HFFc6 (cell line): ENCODE data around the gene CXCL1. TPM values are rescaled to one million over a fixed set of nuclear protein-coding genes. Genes with fewer than 3 reads are reported as not detected.
"Not testable (repeated sequence)": the region's sequence is repeated elsewhere in the genome, so short reads cannot be mapped to it uniquely, and the experiment has no call there.

Experiments
- DNase-seq: peaks from one replicate; pipeline ENCODE4 v3.0.0-alpha.2; 2018
- H3K27ac Mint-ChIP-seq: 2 replicates; pipeline ENCODE4 v1.8.0; 2020; ENCODE audit warnings: mild to moderate bottlenecking, mixed read lengths
- H3K27me3 Mint-ChIP-seq: 2 replicates; pipeline ENCODE4 v1.8.0; 2021; ENCODE audit warnings: mild to moderate bottlenecking, moderate library complexity, mixed read lengths; ENCODE audit not compliant: insufficient read depth
- H3K36me3 Mint-ChIP-seq: 2 replicates; pipeline ENCODE4 v1.8.0; 2021; ENCODE audit warnings: low read depth, mixed read lengths
- H3K4me1 Mint-ChIP-seq: 2 replicates; pipeline ENCODE4 v1.8.0; 2020; ENCODE audit warnings: low read depth, mixed read lengths
- H3K4me3 Mint-ChIP-seq: 2 replicates; pipeline ENCODE4 v1.8.0; 2020; ENCODE audit warnings: mild to moderate bottlenecking, moderate library complexity, mixed read lengths
- H3K9me3 Mint-ChIP-seq: 2 replicates; pipeline ENCODE4 v1.8.0; 2020; ENCODE audit warnings: mild to moderate bottlenecking, mixed read lengths
- CTCF ChIP-seq: fragments of 200-600 bp; sonication (generic); IDR thresholded peaks from 2 replicates; pipeline ENCODE4 v1.5.0; 2021; ENCODE audit warnings: antibody characterized with exemption, mild to moderate bottlenecking
- total RNA-seq, 6 experiments: library from RNA; stranded (reverse); fragmentation: NEBNext Ultra II Directional; extraction: Animal tissue kit (Norgen Biotek cat#: 25700); gene quantifications; 2 replicates in 1 of 6; 3 replicates in 5 of 6; pipeline ENCODE4 v1.2.3, GENCODE V29; 2021

Gene CXCL1
- total RNA-seq, 6 experiments from 2014 or later = 0.71 to 5.0 (median 4.3) TPM

- Mint-ChIP-seq H3K4me1 (peaks cover 38% of the 10 kb centered on the region), H3K36me3 (no peaks in the 10 kb centered on the region), H3K27me3 (no peaks in the 10 kb centered on the region), H3K9me3 (no peaks in the 10 kb centered on the region), H3K27ac (no peak overlapping the region), H3K4me3 (no peak overlapping the region)
- no peak for TF ChIP-seq CTCF
- DNase-seq = no peak
Observed at GRCh38 chr4:73892966-73893365, 23.8 kb downstream of the CXCL1 start.

GRCh38 chr4:73894001-73894400 is 24.8 kb downstream of the CXCL1 start:
- no peaks in the 10 kb centered on the region for H3K9me3 Mint-ChIP-seq
- H3K4me1 Mint-ChIP-seq = peaks cover 38% of the 10 kb centered on the region
- H3K4me3 Mint-ChIP-seq = no peak overlapping the region
- no peak for DNase-seq
- no peaks in the 10 kb centered on the region for H3K36me3 Mint-ChIP-seq
- no peak for TF ChIP-seq CTCF
- no peak overlapping the region for H3K27ac Mint-ChIP-seq
- no peaks in the 10 kb centered on the region for H3K27me3 Mint-ChIP-seq

- no peak for TF ChIP-seq CTCF
- Mint-ChIP-seq H3K4me1 (peaks cover 31% of the 10 kb centered on the region), H3K27me3 (peaks cover 2% of the 10 kb centered on the region; the same call in 1 of the 2 replicates), H3K36me3 (no peaks in the 10 kb centered on the region), H3K9me3 (no peaks in the 10 kb centered on the region), H3K4me3 (no peak overlapping the region), H3K27ac (no peak overlapping the region)
- no peak for DNase-seq
Observed at GRCh38 chr4:73895201-73896175, 26.3 kb downstream of the CXCL1 start.

GRCh38 chr4:73896416-73896815 is 27.2 kb downstream of the CXCL1 start:
- Mint-ChIP-seq H3K4me3 (no peak overlapping the region), H3K9me3 (no peaks in the 10 kb centered on the region), H3K27me3 (peaks cover 2% of the 10 kb centered on the region; the same call in 1 of the 2 replicates), H3K4me1 (peaks cover 28% of the 10 kb centered on the region), H3K36me3 (no peaks in the 10 kb centered on the region), H3K27ac (no peak overlapping the region)
- DNase-seq = no peak
- no peak for TF ChIP-seq CTCF

- no peaks in the 10 kb centered on the region for H3K9me3 Mint-ChIP-seq
- no peak overlapping the region for H3K4me3 Mint-ChIP-seq
- H3K36me3 Mint-ChIP-seq = no peaks in the 10 kb centered on the region
- H3K27me3 Mint-ChIP-seq = peaks cover 2% of the 10 kb centered on the region; the same call in 1 of the 2 replicates
- H3K27ac Mint-ChIP-seq = no peak overlapping the region
- TF ChIP-seq CTCF = no peak
- peaks cover 29% of the 10 kb centered on the region for H3K4me1 Mint-ChIP-seq
- no peak for DNase-seq
Observed at GRCh38 chr4:73897380-73898136, 28.4 kb downstream of the CXCL1 start.

- H3K27me3 Mint-ChIP-seq, H3K27ac Mint-ChIP-seq, H3K4me3 Mint-ChIP-seq, DNase-seq, H3K36me3 Mint-ChIP-seq, H3K9me3 Mint-ChIP-seq: not testable (repeated sequence)
- peaks cover 37% of the 10 kb centered on the region for H3K4me1 Mint-ChIP-seq
Observed at GRCh38 chr4:73899338-73899737, 30.1 kb downstream of the CXCL1 start.
